Measurements from ENCODE around the gene MYO10.
"Not testable (repeated sequence)": the region's sequence is repeated elsewhere in the genome, so short reads cannot be mapped to it uniquely, and the experiment has no call there.

- TF ChIP-seq CTCF (IDR thresholded peaks at IDR 0.05 in 4 of 5, conservative IDR thresholded peaks at IDR 0.05 in 1 of 5); POLR2A (IDR thresholded peaks at IDR 0.05): not testable (repeated sequence)
These were observed 197.7 kb downstream of the MYO10 start for GRCh38 chr5:16738393-16738792.
